Thoracic aorta (tissue), 2 donors: ENCODE results near the gene EPX. TPM values are rescaled to one million over a fixed set of nuclear protein-coding genes. Genes with fewer than 3 reads are reported as not detected.

Source experiments
- ATAC-seq: fragments of 150-250 bp; one replicate; pipeline ENCODE4 v1.8.0; 2017; ENCODE audit warnings: low read depth; ENCODE audit not compliant: insufficient number of reproducible peaks, low FRiP score
- DNase-seq: peaks from one replicate; pipeline ENCODE4 v3.0.0-alpha.2; 2020; ENCODE audit warnings: low spot score
- H3K27ac ChIP-seq, 2 donors: fragments of 200-600 bp; sonication (generic); 1 replicate in 1 of 2; 2 replicates in 1 of 2; pipeline ENCODE4 v1.5.1; 2016; ENCODE audit warnings: mild to moderate bottlenecking in 2 of 2, moderate library complexity in 2 of 2
- H3K27me3 ChIP-seq: fragments of 200-600 bp; sonication (generic); replicated peaks from 2 replicates; pipeline ENCODE4 v1.6.0; 2016; ENCODE audit warnings: mild to moderate bottlenecking; ENCODE audit not compliant: insufficient read depth
- H3K36me3 ChIP-seq: fragments of 200-600 bp; sonication (generic); one replicate; pipeline ENCODE4 v1.5.1; 2016
- H3K4me1 ChIP-seq, 2 donors: fragments of 200-600 bp; sonication (generic); 1 replicate in 1 of 2; 2 replicates in 1 of 2; pipeline versions ENCODE4 v1.5.1 to v1.6.0; 2016; ENCODE audit warnings: low read depth in 2 of 2, mild to moderate bottlenecking in 1 of 2; ENCODE audit not compliant: control insufficient read depth in 1 of 2
- H3K4me3 ChIP-seq: fragments of 200-600 bp; sonication (generic); 2 replicates; pipeline ENCODE4 v1.5.1; 2016; ENCODE audit warnings: mild to moderate bottlenecking
- H3K9me3 ChIP-seq: fragments of 200-600 bp; sonication (generic); 2 replicates; pipeline ENCODE4 v1.5.1; 2016
- total RNA-seq, 2 donors: library from RNA; depleted of rRNA; stranded (reverse); fragments of >200 nt; gene quantifications; one replicate each; pipeline versions ENCODE4 v1.1.0 to v1.2.3, GENCODE V29; 2016
- TF ChIP-seq, protein P1 (sequence below): fragments of 200-600 bp; sonication (generic); IDR thresholded peaks from one replicate; pipeline ENCODE4 v1.5.1; 2019; ENCODE audit warnings: antibody characterized with exemption

Gene EPX
- total RNA-seq, 2 donors from 2014 or later, result not detected

DNA sequence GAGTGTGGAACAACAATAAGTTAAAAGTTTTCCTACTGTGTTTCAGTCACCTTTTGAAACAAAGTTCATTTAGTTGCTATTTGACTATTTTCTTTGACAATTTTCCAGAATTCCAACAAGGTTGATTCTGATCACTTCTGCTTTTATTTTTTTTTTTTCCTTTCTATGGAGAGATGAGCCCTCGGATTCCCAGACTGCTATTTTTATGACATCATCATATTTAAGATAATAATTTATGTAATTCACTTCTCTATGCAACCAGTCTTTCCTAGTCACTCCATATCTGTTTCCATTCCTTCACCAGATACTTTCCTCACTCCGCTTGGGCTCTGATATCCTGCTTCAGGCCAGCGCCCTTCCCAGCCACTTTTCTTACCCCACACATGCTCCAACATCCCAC lies 17.7 kb upstream of the EPX start:
- TF ChIP-seq, protein P1, sequence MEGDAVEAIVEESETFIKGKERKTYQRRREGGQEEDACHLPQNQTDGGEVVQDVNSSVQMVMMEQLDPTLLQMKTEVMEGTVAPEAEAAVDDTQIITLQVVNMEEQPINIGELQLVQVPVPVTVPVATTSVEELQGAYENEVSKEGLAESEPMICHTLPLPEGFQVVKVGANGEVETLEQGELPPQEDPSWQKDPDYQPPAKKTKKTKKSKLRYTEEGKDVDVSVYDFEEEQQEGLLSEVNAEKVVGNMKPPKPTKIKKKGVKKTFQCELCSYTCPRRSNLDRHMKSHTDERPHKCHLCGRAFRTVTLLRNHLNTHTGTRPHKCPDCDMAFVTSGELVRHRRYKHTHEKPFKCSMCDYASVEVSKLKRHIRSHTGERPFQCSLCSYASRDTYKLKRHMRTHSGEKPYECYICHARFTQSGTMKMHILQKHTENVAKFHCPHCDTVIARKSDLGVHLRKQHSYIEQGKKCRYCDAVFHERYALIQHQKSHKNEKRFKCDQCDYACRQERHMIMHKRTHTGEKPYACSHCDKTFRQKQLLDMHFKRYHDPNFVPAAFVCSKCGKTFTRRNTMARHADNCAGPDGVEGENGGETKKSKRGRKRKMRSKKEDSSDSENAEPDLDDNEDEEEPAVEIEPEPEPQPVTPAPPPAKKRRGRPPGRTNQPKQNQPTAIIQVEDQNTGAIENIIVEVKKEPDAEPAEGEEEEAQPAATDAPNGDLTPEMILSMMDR, result no peak
- no peaks in the 10 kb centered on the region for H3K36me3 ChIP-seq
- H3K27me3 ChIP-seq, result no peaks in the 10 kb centered on the region
- no peak overlapping the region for H3K27ac ChIP-seq
- ATAC-seq (no peak), DNase-seq (no peak)
- H3K4me1 ChIP-seq, result no peaks in the 10 kb centered on the region
- H3K9me3 ChIP-seq, result no peaks in the 10 kb centered on the region
- H3K4me3 ChIP-seq, result no peak overlapping the region

DNA sequence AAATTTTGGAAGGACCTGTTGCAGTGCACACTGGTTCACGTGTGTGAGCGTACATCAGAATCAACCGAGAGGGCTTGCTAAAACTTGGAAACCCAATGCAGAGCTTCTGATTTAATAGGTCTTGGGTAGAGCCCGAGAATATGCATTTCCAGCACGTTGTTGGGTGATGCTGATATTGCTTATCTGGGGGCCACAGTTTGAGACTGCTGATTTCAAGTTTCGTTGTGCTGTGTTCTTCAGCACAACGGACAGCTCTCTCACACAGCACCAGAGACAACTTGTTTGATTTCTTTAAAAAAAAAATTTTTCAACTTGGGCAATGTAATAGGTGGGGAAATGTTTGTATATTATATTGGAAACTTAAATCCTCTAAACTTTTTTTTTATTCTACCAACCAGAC lies 16.3 kb upstream of the EPX start:
- Histone ChIP-seq H3K9me3 (no peaks in the 10 kb centered on the region), H3K36me3 (no peaks in the 10 kb centered on the region), H3K4me1 (no peaks in the 10 kb centered on the region), H3K4me3 (no peak overlapping the region), H3K27ac (no peak overlapping the region), H3K27me3 (no peaks in the 10 kb centered on the region)
- TF ChIP-seq, protein P1, result no peak
- no peak for DNase-seq
- no peak for ATAC-seq

GRCh38 chr17:58181796-58182195 lies 10.7 kb upstream of the EPX start:
- Histone ChIP-seq H3K9me3 (no peaks in the 10 kb centered on the region), H3K27me3 (no peaks in the 10 kb centered on the region), H3K4me1 (no peaks in the 10 kb centered on the region), H3K4me3 (no peak overlapping the region), H3K27ac (no peak overlapping the region), H3K36me3 (no peaks in the 10 kb centered on the region)
- DNase-seq, result no peak
- ATAC-seq, result no peak
- TF ChIP-seq, protein P1, result no peak

DNA sequence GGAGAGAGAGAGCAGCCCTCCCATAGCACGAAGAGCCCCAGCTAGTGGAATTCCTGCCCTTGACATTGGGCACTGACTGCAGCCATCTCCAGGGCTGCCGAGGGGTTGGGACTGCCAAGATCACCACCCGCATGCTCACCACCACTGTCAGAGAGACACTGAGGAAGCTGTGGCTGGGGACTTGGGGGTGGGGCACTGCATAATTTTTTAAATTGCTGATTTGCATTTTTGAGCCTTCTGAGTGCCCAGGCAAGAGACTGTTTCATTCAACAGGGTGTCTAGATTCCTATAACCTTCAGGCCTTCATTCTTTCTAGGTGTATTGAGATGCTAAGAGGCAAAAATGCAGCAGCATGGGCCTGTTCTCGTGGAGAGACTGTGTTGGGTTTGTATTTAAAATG lies 9.0 kb upstream of the EPX start:
- Histone ChIP-seq H3K4me3 (no peak overlapping the region), H3K36me3 (no peaks in the 10 kb centered on the region), H3K9me3 (no peaks in the 10 kb centered on the region), H3K27ac (no peak overlapping the region), H3K4me1 (no peaks in the 10 kb centered on the region), H3K27me3 (no peaks in the 10 kb centered on the region)
- ATAC-seq (no peak), DNase-seq (no peak)
- TF ChIP-seq, protein P1, result no peak

GRCh38 chr17:58184308-58184985 lies 8.1 kb upstream of the EPX start:
- H3K9me3 ChIP-seq, result no peaks in the 10 kb centered on the region
- H3K36me3 ChIP-seq, result no peaks in the 10 kb centered on the region
- ATAC-seq (no peak), DNase-seq (no peak)
- no peaks in the 10 kb centered on the region for H3K4me1 ChIP-seq
- TF ChIP-seq, protein P1, result no peak
- no peak overlapping the region for H3K4me3 ChIP-seq
- no peaks in the 10 kb centered on the region for H3K27me3 ChIP-seq
- no peak overlapping the region for H3K27ac ChIP-seq
